OCI-LY7 (cell line): ENCODE measurements around the gene CTSC. TPM values are rescaled to one million over a fixed set of nuclear protein-coding genes. Genes with fewer than 3 reads are reported as not detected.

Source experiments
- Bru-seq: library from RNA; stranded (reverse); fragments of 400-500 nt; gene quantifications from one replicate; lab custom pipeline; 2021; lab: Mats Ljungman, UMichigan
- BruChase-seq, 2 experiments: library from RNA; stranded (reverse); fragments of 400-500 nt; gene quantifications; one replicate each; lab custom pipeline; 2021; lab: Mats Ljungman, UMichigan
- BruUV-seq: library from RNA; stranded (reverse); fragments of 400-500 nt; replicated peaks from 2 replicates; lab custom pipeline; 2021; lab: Mats Ljungman, UMichigan
- CTCF ChIA-PET: fragments of 300-600 bp; sonication (Branson Sonifier 250); formaldehyde crosslinking; loops from one replicate; lab custom pipeline; 2022; ENCODE audit warnings: antibody characterized with exemption; ENCODE audit not compliant: unreplicated experiment; lab: Charles Lee
- POLR2A ChIA-PET: fragments of 300-600 bp; sonication (Branson Sonifier 250); formaldehyde crosslinking; loops from one replicate; lab custom pipeline; 2022; ENCODE audit warnings: antibody characterized with exemption; lab: Charles Lee
- DNase-seq: peaks from one replicate; pipeline ENCODE4 v3.0.0-alpha.2; 2015; ENCODE audit warnings: low spot score
- H2AFZ ChIP-seq: fragments of 200-600 bp; sonication (generic), shearing (Covaris generic); 2 replicates; pipeline ENCODE4 v1.6.1; 2014; ENCODE audit warnings: mild to moderate bottlenecking, antibody characterized with exemption, low read length, moderate library complexity
- H3K27ac ChIP-seq: fragments of 200-600 bp; sonication (generic); 2 replicates; pipeline ENCODE4 v1.5.1; 2014; ENCODE audit warnings: mixed run types, low read depth, mild to moderate bottlenecking, moderate library complexity, low read length, inconsistent platforms; ENCODE audit not compliant: poor library complexity, severe bottlenecking
- H3K36me3 ChIP-seq: fragments of 200-600 bp; sonication (generic); 2 replicates; pipeline ENCODE4 v1.6.1; 2014; ENCODE audit warnings: mild to moderate bottlenecking, antibody characterized with exemption, low read length, moderate library complexity, mixed read lengths; ENCODE audit not compliant: insufficient read depth
- H3K4me1 ChIP-seq: fragments of 200-600 bp; sonication (generic); 2 replicates; pipeline ENCODE4 v1.5.1; 2014; ENCODE audit warnings: mild to moderate bottlenecking, low read length; ENCODE audit not compliant: insufficient read depth, poor library complexity, severe bottlenecking
- H3K4me2 ChIP-seq: fragments of 200-600 bp; sonication (generic); 2 replicates; pipeline ENCODE4 v1.6.1; 2014; ENCODE audit warnings: mild to moderate bottlenecking, low read length
- H3K4me3 ChIP-seq: fragments of 200-600 bp; sonication (generic); 2 replicates; pipeline ENCODE4 v1.5.1; 2014; ENCODE audit warnings: mild to moderate bottlenecking, low read depth, low read length; ENCODE audit not compliant: poor library complexity, severe bottlenecking
- H3K79me2 ChIP-seq: fragments of 200-600 bp; sonication (generic); 2 replicates; pipeline ENCODE4 v1.6.1; 2016; ENCODE audit warnings: low read depth, mild to moderate bottlenecking, low read length, moderate library complexity, mixed read lengths; ENCODE audit not compliant: insufficient read depth
- H3K9me2 ChIP-seq: fragments of 200-600 bp; sonication (generic); 2 replicates; pipeline ENCODE4 v1.6.1; 2016; ENCODE audit warnings: mild to moderate bottlenecking, low read length, mixed read lengths; ENCODE audit not compliant: insufficient read depth
- H3K9me3 ChIP-seq: fragments of 200-600 bp; sonication (generic); 2 replicates; pipeline ENCODE4 v1.6.1; 2014; ENCODE audit warnings: mild to moderate bottlenecking, mixed run types, low read length, mixed read lengths
- H4K20me1 ChIP-seq: fragments of 200-600 bp; sonication (generic); 2 replicates; pipeline ENCODE4 v1.6.1; 2014; ENCODE audit warnings: mild to moderate bottlenecking, antibody characterized with exemption, low read length, moderate library complexity, mixed read lengths; ENCODE audit not compliant: insufficient read depth
- EZH2phosphoT487 ChIP-seq: fragments of 200-600 bp; sonication (generic); IDR thresholded peaks from 2 replicates; pipeline ENCODE4 v1.6.1; 2018; ENCODE audit warnings: low read depth, borderline replicate concordance, mild to moderate bottlenecking, mixed run types, antibody characterized with exemption, low read length, moderate library complexity, mixed read lengths
- intact Hi-C: fragments of 100-400 bp; cut with micrococcal nuclease; formaldehyde crosslinking; loops from one replicate; pipeline ENCODE4 v1.10.0; 2022; ENCODE audit not compliant: unreplicated experiment
- long read RNA-seq: library from polyadenylated mRNA; stranded (forward); transcript quantifications from one replicate; pipeline ENCODE4 v2.0.0, GENCODE V29; 2022
- total RNA-seq, 2 experiments: library from RNA; depleted of rRNA in 1 of 2; stranded (reverse); fragments of >200 nt in 1 of 2; shearing (Covaris generic) in 1 of 2; gene quantifications; 2 replicates each; pipeline ENCODE4 v1.2.3, GENCODE V29; 2014 to 2022
- TF ChIP-seq, protein P1 (sequence below): fragments of 200-600 bp; sonication (generic); conservative IDR thresholded peaks from 2 replicates; pipeline ENCODE4 v1.5.1; 2014; ENCODE audit warnings: mild to moderate bottlenecking, antibody characterized with exemption, low read length, moderate library complexity, mixed read lengths

The CTSC gene
- total RNA-seq (2014; rRNA removed; shearing (Covaris generic)) (60.5 and 78.2 TPM in 2 replicates), total RNA-seq (2022) (84.1 and 90.3 TPM in 2 replicates), Bru-seq, nascent RNA (percentile 94 among the genes with signal in this experiment), BruChase-seq, experiment 1, labeled RNA remaining after a 6-hour chase (percentile 81 among the genes with signal in this experiment), BruChase-seq, experiment 2, labeled RNA remaining after a 2-hour chase (percentile 88 among the genes with signal in this experiment)
- long read RNA-seq, full-length matches to known transcripts, result 56 of 65 reads
- long read RNA-seq, partial matches to known transcripts, result 3 of 65 reads
- long read RNA-seq, other reads (novel, unspliced or antisense), result 6 of 65 reads

DNA sequence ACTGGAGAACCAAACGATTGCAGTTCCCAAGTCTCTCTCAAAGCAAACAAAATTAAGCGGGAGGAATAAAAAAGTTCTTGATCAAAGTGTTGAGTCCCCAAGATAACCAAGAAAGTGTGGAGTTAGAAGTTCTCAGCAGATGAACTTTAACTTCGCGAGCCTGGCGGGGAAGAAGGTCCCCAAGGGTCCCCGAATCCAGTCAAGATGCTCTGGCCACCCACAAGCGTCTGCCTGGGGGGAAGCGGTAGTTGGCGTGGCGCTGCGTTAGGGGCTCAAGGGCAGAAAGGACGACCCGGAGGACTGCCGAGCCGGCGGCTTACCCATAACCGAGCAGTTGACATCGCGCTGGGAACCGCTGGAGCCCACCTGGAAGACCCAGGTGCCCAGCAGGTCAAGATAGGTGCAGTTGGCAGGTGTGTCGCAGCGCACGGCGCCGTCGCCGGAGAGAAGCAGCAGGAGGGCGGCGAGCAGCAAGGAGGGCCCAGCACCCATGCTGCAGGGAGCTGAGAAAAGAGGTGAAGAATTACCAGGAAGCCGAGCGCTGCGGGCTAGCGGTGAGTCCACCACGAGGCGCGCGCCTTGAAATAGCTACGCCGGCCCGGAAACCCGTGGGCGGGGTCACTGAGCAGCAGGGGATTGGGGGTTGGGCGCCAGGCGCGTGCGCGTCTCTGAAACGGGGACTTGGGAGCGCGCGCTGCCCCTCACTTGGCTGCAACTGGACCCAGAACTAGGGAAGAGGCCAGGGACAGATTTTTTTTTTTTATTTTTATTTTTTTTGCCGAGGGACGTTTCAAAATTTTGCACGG lies at the start of gene CTSC:
TSS of gene CTSC (minus strand) at position 556 of the 806 bp plus-strand sequence. CDS start at position 492, 64 bp downstream.
- H3K36me3 ChIP-seq, result peaks cover 35% of the 10 kb centered on the region
- peaks cover 5% of the 10 kb centered on the region; the same call in 1 of the 2 replicates for H4K20me1 ChIP-seq
- peaks cover 38% of the 10 kb centered on the region for H3K4me1 ChIP-seq
- H3K9me3 ChIP-seq, result no peaks in the 10 kb centered on the region; the same call in 1 of the 2 replicates
- peak within 1 kb of the TSS; percentile 88 for H2AFZ ChIP-seq
- peak within 1 kb of the TSS; percentile 87 for H3K4me2 ChIP-seq
- POLR2A ChIA-PET, result interaction anchor here (0.6 to 4.1 kb wide), 3 partner anchors 8 to 200 kb away, joined by 4 to 25 read pairs (median 10); no protein-coding TSS in a partner anchor
- TF ChIP-seq, protein P1, sequence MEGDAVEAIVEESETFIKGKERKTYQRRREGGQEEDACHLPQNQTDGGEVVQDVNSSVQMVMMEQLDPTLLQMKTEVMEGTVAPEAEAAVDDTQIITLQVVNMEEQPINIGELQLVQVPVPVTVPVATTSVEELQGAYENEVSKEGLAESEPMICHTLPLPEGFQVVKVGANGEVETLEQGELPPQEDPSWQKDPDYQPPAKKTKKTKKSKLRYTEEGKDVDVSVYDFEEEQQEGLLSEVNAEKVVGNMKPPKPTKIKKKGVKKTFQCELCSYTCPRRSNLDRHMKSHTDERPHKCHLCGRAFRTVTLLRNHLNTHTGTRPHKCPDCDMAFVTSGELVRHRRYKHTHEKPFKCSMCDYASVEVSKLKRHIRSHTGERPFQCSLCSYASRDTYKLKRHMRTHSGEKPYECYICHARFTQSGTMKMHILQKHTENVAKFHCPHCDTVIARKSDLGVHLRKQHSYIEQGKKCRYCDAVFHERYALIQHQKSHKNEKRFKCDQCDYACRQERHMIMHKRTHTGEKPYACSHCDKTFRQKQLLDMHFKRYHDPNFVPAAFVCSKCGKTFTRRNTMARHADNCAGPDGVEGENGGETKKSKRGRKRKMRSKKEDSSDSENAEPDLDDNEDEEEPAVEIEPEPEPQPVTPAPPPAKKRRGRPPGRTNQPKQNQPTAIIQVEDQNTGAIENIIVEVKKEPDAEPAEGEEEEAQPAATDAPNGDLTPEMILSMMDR, result no peak
- no peak for TF ChIP-seq EZH2phosphoT487
- peak within 1 kb of the TSS; percentile 82 for H3K27ac ChIP-seq
- no peaks in the 10 kb centered on the region for H3K9me2 ChIP-seq
- peak; percentile 96 for DNase-seq
- CTCF ChIA-PET, result interaction anchor here (0.6 to 1.2 kb wide), 2 partner anchors 9 to 12 kb away, joined by 3 to 4 read pairs; no protein-coding TSS in a partner anchor
- H3K4me3 ChIP-seq, result peak within 1 kb of the TSS; percentile 92
- peaks cover 50% of the 10 kb centered on the region for H3K79me2 ChIP-seq
- no TSS peak for BruUV-seq
- intact Hi-C loops, result loop anchor here (5.0 to 10.0 kb wide), 5 partner anchors 505 to 1300 kb away; partner anchors contain the start of gene TMEM135

- no TSS peak for BruUV-seq
- H3K9me2 ChIP-seq, result no peaks in the 10 kb centered on the region
- no peaks in the 10 kb centered on the region for H3K79me2 ChIP-seq
- ChIA-PET CTCF (no interaction called here), POLR2A (no interaction called here)
- H4K20me1 ChIP-seq, result no peaks in the 10 kb centered on the region
- H3K4me3 ChIP-seq, result no peak overlapping the region
- H3K27ac ChIP-seq, result no peak overlapping the region
- H3K36me3 ChIP-seq, result no peaks in the 10 kb centered on the region
- intact Hi-C loops, result no loop called here
- no peak for DNase-seq
- H3K4me1 ChIP-seq, result no peaks in the 10 kb centered on the region
- TF ChIP-seq, protein P1, result no peak
- no peak for TF ChIP-seq EZH2phosphoT487
- H3K4me2 ChIP-seq, result no peak overlapping the region
- no peaks in the 10 kb centered on the region for H3K9me3 ChIP-seq
- no peak overlapping the region for H2AFZ ChIP-seq
Observed at GRCh38 chr11:88384669-88385005, 47.1 kb upstream of the CTSC start.
